NT2/D1 (cell line): ENCODE data around the gene PATZ1.
"Not testable (repeated sequence)": the region's sequence is repeated elsewhere in the genome, so short reads cannot be mapped to it uniquely, and the experiment has no call there.

Experiments
- DNase-seq: peaks from one replicate; pipeline ENCODE4 v3.0.0-alpha.2; 2011; ENCODE audit warnings: low read depth, low spot score
- H3K27me3 ChIP-seq: 2 replicates; pipeline ENCODE4 v1.6.0; 2011; ENCODE audit warnings: mild to moderate bottlenecking; ENCODE audit not compliant: insufficient read length, insufficient read depth
- H3K36me3 ChIP-seq: 2 replicates; pipeline ENCODE4 v1.6.1; 2011; ENCODE audit warnings: mild to moderate bottlenecking, low read length, mixed read lengths; ENCODE audit not compliant: insufficient read depth, insufficient read length
- H3K4me1 ChIP-seq: 2 replicates; pipeline ENCODE4 v1.5.1; 2011; ENCODE audit not compliant: insufficient read depth, insufficient read length
- H3K4me3 ChIP-seq: 2 replicates; pipeline ENCODE4 v1.5.1; 2011; ENCODE audit warnings: low read depth; ENCODE audit not compliant: insufficient read length
- H3K9ac ChIP-seq: 2 replicates; pipeline ENCODE4 v1.6.0; 2011; ENCODE audit warnings: low read depth; ENCODE audit not compliant: insufficient read length
- H3K9me3 ChIP-seq: 2 replicates; pipeline ENCODE4 v1.5.1; 2011; ENCODE audit warnings: mild to moderate bottlenecking, low read length; ENCODE audit not compliant: insufficient read depth
- SUZ12 ChIP-seq: IDR thresholded peaks from 2 replicates; pipeline ENCODE4 v1.6.1; 2011; ENCODE audit not compliant: insufficient read length, insufficient read depth; ENCODE audit errors: extremely low read depth
- YY1 ChIP-seq: IDR thresholded peaks from 2 replicates; pipeline ENCODE4 v1.6.1; 2011; ENCODE audit not compliant: insufficient read length, insufficient read depth
- ZNF274 ChIP-seq: IDR thresholded peaks from 2 replicates; pipeline ENCODE4 v1.6.1; 2011; ENCODE audit warnings: mild to moderate bottlenecking, low read depth, low read length

Gene PATZ1

DNA sequence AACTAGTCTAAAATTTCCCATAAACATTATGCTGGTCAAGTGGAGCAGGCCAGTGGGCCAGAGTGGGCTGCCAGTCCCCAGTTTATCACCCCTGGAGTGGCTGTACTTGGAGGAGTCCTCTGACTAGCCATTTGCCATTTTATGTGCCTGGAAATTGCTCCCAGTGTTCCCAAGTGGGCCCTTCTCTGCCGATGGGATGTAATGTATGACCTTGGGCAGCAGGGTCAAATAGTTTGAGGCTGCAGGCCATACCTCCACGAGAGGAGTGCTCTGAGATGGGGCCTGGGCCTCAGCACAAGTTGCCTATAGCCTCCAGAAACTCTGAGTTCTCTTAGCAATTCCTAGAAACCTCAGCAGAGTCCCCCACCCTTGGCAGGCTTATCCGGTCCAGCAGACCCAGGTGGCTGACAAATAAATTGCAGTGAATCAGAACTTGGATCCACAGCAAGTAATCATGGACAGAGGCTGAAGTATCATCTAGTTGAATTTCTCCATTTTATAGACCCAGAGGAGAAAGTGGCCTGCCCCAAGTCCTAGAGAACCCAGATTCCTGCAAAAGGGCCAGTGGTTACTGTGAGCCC lies 17.8 kb upstream of the PATZ1 start:
- Histone ChIP-seq H3K4me3 (no peak overlapping the region), H3K36me3 (no peaks in the 10 kb centered on the region), H3K27me3 (no peaks in the 10 kb centered on the region), H3K9me3 (no peaks in the 10 kb centered on the region), H3K4me1 (no peaks in the 10 kb centered on the region), H3K9ac (no peak overlapping the region)
- no peak for DNase-seq
- TF ChIP-seq SUZ12 (no peak), ZNF274 (no peak), YY1 (no peak)

GRCh38 chr22:31361743-31362142 lies 15.6 kb upstream of the PATZ1 start:
- Histone ChIP-seq H3K4me3 (no peak overlapping the region), H3K9me3 (no peaks in the 10 kb centered on the region), H3K4me1 (no peaks in the 10 kb centered on the region), H3K27me3 (no peaks in the 10 kb centered on the region), H3K36me3 (no peaks in the 10 kb centered on the region), H3K9ac (no peak overlapping the region)
- DNase-seq: no peak
- TF ChIP-seq YY1: no peak
- TF ChIP-seq ZNF274: no peak
- no peak for TF ChIP-seq SUZ12

GRCh38 chr22:31360029-31360428 lies 13.9 kb upstream of the PATZ1 start:
- DNase-seq: no peak
- Histone ChIP-seq H3K9me3 (no peaks in the 10 kb centered on the region), H3K4me1 (no peaks in the 10 kb centered on the region), H3K27me3 (no peaks in the 10 kb centered on the region), H3K9ac (no peak overlapping the region), H3K4me3 (no peak overlapping the region), H3K36me3 (no peaks in the 10 kb centered on the region)
- no peak for TF ChIP-seq SUZ12
- TF ChIP-seq ZNF274: no peak
- TF ChIP-seq YY1: no peak

DNA sequence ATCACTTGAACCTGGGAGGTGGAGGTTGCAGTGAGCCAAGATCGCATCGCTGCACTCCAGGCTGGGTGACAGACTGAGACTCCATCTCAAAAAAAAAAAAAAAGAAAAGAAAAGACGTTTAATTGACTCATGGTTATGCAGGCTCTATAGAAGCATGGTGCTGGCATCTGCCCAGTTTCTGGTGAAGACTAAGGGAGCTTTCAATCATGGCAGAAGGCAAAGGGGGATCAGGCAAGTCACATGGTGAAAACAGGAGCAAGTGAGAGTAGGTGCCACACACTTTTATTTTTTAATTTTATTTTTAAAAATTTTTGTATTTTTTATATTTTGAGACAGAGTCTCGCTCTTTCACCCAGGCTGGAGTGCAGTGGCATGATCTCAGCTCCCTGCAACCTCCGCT lies 8.4 kb upstream of the PATZ1 start:
- no peaks in the 10 kb centered on the region for H3K27me3 ChIP-seq
- no peak overlapping the region for H3K9ac ChIP-seq
- DNase-seq: no peak
- no peaks in the 10 kb centered on the region for H3K9me3 ChIP-seq
- no peaks in the 10 kb centered on the region for H3K36me3 ChIP-seq
- no peak overlapping the region for H3K4me3 ChIP-seq
- TF ChIP-seq YY1: no peak
- TF ChIP-seq ZNF274: no peak
- TF ChIP-seq SUZ12: no peak
- no peaks in the 10 kb centered on the region for H3K4me1 ChIP-seq

- no peaks in the 10 kb centered on the region for H3K4me1 ChIP-seq
- peaks cover 2% of the 10 kb centered on the region for H3K36me3 ChIP-seq
- TF ChIP-seq SUZ12 (no peak), ZNF274 (no peak), YY1 (no peak)
- no peaks in the 10 kb centered on the region for H3K9me3 ChIP-seq
- no peak overlapping the region for H3K9ac ChIP-seq
- H3K4me3 ChIP-seq: no peak overlapping the region
- H3K27me3 ChIP-seq: no peaks in the 10 kb centered on the region
- DNase-seq: no peak
Measured at GRCh38 chr22:31350410-31350863, 4.3 kb upstream of the PATZ1 start.

GRCh38 chr22:31349960-31350359 lies 3.8 kb upstream of the PATZ1 start:
- TF ChIP-seq SUZ12 (no peak), ZNF274 (no peak), YY1 (no peak)
- Histone ChIP-seq H3K9me3 (no peaks in the 10 kb centered on the region), H3K9ac (no peak overlapping the region), H3K4me3 (no peak overlapping the region), H3K27me3 (no peaks in the 10 kb centered on the region), H3K4me1 (peaks cover 4% of the 10 kb centered on the region), H3K36me3 (peaks cover 6% of the 10 kb centered on the region)
- no peak for DNase-seq

- peaks cover 11% of the 10 kb centered on the region for H3K4me1 ChIP-seq
- H3K36me3 ChIP-seq: peaks cover 18% of the 10 kb centered on the region
- H3K9ac ChIP-seq: peak overlapping the region; percentile 42
- no peaks in the 10 kb centered on the region for H3K9me3 ChIP-seq
- no peak for TF ChIP-seq ZNF274
- TF ChIP-seq YY1: no peak
- no peak for TF ChIP-seq SUZ12
- H3K4me3 ChIP-seq: no peak overlapping the region
- no peak for DNase-seq
- no peaks in the 10 kb centered on the region for H3K27me3 ChIP-seq
Measured at GRCh38 chr22:31348766-31349165, 2.6 kb upstream of the PATZ1 start.

- Histone ChIP-seq H3K4me3 (peak overlapping the region; percentile 90), H3K36me3 (peaks cover 26% of the 10 kb centered on the region), H3K4me1 (peaks cover 11% of the 10 kb centered on the region), H3K9ac (peak overlapping the region; percentile 99)
- not testable (repeated sequence) for H3K9me3 ChIP-seq, DNase-seq, H3K27me3 ChIP-seq
Measured at GRCh38 chr22:31348009-31348337, 1.8 kb upstream of the PATZ1 start.
